ENCODE results near the gene RLIM. TPM values are rescaled to one million over a fixed set of nuclear protein-coding genes. Genes with fewer than 3 reads are reported as not detected.
A peak's percentile ranks its signal among the peaks of the same experiment; 100 is the strongest.
"Not testable (repeated sequence)": the region's sequence is repeated elsewhere in the genome, so short reads cannot be mapped to it uniquely, and the experiment has no call there.

The RLIM gene
- 53.3 and 59.2 TPM in 2 replicates for total RNA-seq (2014; rRNA removed; shearing (Covaris generic))

- DNase-seq (ENCODE audit: low spot score): peak; percentile 94
Measured at GRCh38 chrX:74614093-74614909, at the start of gene RLIM. RLIM (minus strand) TSS chrX:74614624; CDS start chrX:74595977, 18,647 bp downstream.

GRCh38 chrX:74656079-74656745, 41.8 kb upstream of the RLIM start:
- DNase-seq (ENCODE audit: low spot score): peak; percentile 50

GRCh38 chrX:74654953-74655352, 40.5 kb upstream of the RLIM start:
- not testable (repeated sequence) for DNase-seq (ENCODE audit: low spot score)

GRCh38 chrX:74636749-74637314, 22.4 kb upstream of the RLIM start:
- no peak for DNase-seq (ENCODE audit: low spot score)

- peak; percentile 19 for DNase-seq (ENCODE audit: low spot score)
Measured at GRCh38 chrX:74613370-74614092, 893 bp downstream of the RLIM start.

- DNase-seq (ENCODE audit: low spot score): no peak
Measured at GRCh38 chrX:74606799-74607198, 7.6 kb downstream of the RLIM start.

GRCh38 chrX:74606342-74606741, 8.1 kb downstream of the RLIM start:
- no peak for DNase-seq (ENCODE audit: low spot score)

- DNase-seq (ENCODE audit: low spot score): no peak
Measured at GRCh38 chrX:74603040-74603439, 11.4 kb downstream of the RLIM start.

GRCh38 chrX:74602142-74602541, 12.3 kb downstream of the RLIM start:
- DNase-seq (ENCODE audit: low spot score): no peak

- no peak for DNase-seq (ENCODE audit: low spot score)
Measured at GRCh38 chrX:74593593-74593992, 20.8 kb downstream of the RLIM start.

GRCh38 chrX:74585766-74586165, 28.7 kb downstream of the RLIM start:
- no peak for DNase-seq (ENCODE audit: low spot score)

- no peak for DNase-seq (ENCODE audit: low spot score)
Measured at GRCh38 chrX:74579597-74580198, 34.7 kb downstream of the RLIM start.

GRCh38 chrX:74578137-74578536, 36.3 kb downstream of the RLIM start:
- no peak for DNase-seq (ENCODE audit: low spot score)

- DNase-seq (ENCODE audit: low spot score): no peak
Measured at GRCh38 chrX:74557378-74557777, 57.0 kb downstream of the RLIM start.

- DNase-seq (ENCODE audit: low spot score): no peak
Measured at GRCh38 chrX:74551934-74552333, 62.5 kb downstream of the RLIM start.

GRCh38 chrX:74550295-74550802, 64.1 kb downstream of the RLIM start:
- peak; percentile 76 for DNase-seq (ENCODE audit: low spot score)

- DNase-seq (ENCODE audit: low spot score): no peak
Measured at GRCh38 chrX:74546984-74547383, 67.4 kb downstream of the RLIM start.

GRCh38 chrX:74545880-74546523, 68.4 kb downstream of the RLIM start:
- DNase-seq (ENCODE audit: low spot score): no peak

- DNase-seq (ENCODE audit: low spot score): no peak
Measured at GRCh38 chrX:74540635-74541249, 73.7 kb downstream of the RLIM start.

- DNase-seq (ENCODE audit: low spot score): no peak
Measured at GRCh38 chrX:74536832-74537371, 77.5 kb downstream of the RLIM start.
